Measurements from ENCODE around the gene SESN1.

- no peak for TF ChIP-seq CTCF (IDR thresholded peaks at IDR 0.05)
- no peak for TF ChIP-seq POLR2A (IDR thresholded peaks at IDR 0.05)
Observed at GRCh38 chr6:108958900-108959770, 135.5 kb downstream of the SESN1 start.
